Fibroblast of upper back skin (primary cell): Measurements from ENCODE around the gene DRD5.

ENCODE experiments used
- DNase-seq: peaks from one replicate; pipeline ENCODE4 v3.0.0-alpha.2; 2013

DRD5 gene

GRCh38 chr4:9820343-9820742, 38.9 kb downstream of the DRD5 start:
- DNase-seq = no peak

GRCh38 chr4:9825049-9825448, 43.6 kb downstream of the DRD5 start:
- DNase-seq = no peak

- no peak for DNase-seq
Observed at GRCh38 chr4:9826551-9826950, 45.1 kb downstream of the DRD5 start.

- DNase-seq = no peak
Observed at GRCh38 chr4:9832640-9833039, 51.2 kb downstream of the DRD5 start.

- no peak for DNase-seq
Observed at GRCh38 chr4:9833421-9833820, 52.0 kb downstream of the DRD5 start.
